ENCODE results near the gene ADGRF5. TPM values are rescaled to one million over a fixed set of nuclear protein-coding genes. Genes with fewer than 3 reads are reported as not detected.

The ADGRF5 gene
- total and polyA plus RNA-seq, 11 donors, result 24.5 to 89.6 (median 46.8) TPM

DNA sequence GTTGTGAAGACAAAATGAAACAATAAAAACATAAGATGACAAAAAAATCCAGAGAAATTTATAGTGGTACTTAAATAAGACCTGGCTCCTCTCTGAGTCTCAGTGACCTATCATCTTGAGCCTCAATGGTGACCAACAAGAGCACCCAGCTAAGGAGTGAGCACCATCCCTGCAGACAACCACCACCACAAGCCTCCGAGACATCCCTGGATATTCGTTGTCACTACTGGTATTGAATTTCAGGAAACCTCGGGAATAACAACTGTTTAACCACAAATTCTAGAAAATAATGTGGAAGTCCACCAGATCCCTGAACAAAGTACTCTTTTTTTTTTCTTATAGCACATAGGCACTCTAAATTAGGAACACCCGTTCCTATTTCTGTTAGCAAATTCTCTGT, 32.2 kb upstream of the ADGRF5 start:
- H3K4me3 ChIP-seq, result peak overlapping the region in 11 of 12 donors; percentile 0 to 54 (median 40)
- H3K27ac ChIP-seq, result peak overlapping the region in 10 of 12 donors; percentile 17 to 89 (median 56)
- DNase-seq (no peak), ATAC-seq (no peak)
- 59 to 77% (median 63%) methylated on average over 4 of the region's 4 CpGs for WGBS, 4 donors
- no peaks in the 10 kb centered on the region for H3K9me3 ChIP-seq
- no peaks in the 10 kb centered on the region for H3K27me3 ChIP-seq
- H3K4me1 ChIP-seq, result peaks cover 0 to 38% (median 19%) of the 10 kb centered on the region in 12 donors
- no peak for TF ChIP-seq POLR2A (IDR thresholded peaks at IDR 0.05)
- TF ChIP-seq, protein P1, sequence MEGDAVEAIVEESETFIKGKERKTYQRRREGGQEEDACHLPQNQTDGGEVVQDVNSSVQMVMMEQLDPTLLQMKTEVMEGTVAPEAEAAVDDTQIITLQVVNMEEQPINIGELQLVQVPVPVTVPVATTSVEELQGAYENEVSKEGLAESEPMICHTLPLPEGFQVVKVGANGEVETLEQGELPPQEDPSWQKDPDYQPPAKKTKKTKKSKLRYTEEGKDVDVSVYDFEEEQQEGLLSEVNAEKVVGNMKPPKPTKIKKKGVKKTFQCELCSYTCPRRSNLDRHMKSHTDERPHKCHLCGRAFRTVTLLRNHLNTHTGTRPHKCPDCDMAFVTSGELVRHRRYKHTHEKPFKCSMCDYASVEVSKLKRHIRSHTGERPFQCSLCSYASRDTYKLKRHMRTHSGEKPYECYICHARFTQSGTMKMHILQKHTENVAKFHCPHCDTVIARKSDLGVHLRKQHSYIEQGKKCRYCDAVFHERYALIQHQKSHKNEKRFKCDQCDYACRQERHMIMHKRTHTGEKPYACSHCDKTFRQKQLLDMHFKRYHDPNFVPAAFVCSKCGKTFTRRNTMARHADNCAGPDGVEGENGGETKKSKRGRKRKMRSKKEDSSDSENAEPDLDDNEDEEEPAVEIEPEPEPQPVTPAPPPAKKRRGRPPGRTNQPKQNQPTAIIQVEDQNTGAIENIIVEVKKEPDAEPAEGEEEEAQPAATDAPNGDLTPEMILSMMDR (IDR thresholded peaks at IDR 0.05), result no peak
- intact Hi-C loops (cut with DNase I), result loop anchor here in 4 of 10 donors (2.0 to 10.0 kb wide), 4 partner anchors 33 to 49 kb away; no protein-coding TSS in a partner anchor
- no peaks in the 10 kb centered on the region for H3K36me3 ChIP-seq

DNA sequence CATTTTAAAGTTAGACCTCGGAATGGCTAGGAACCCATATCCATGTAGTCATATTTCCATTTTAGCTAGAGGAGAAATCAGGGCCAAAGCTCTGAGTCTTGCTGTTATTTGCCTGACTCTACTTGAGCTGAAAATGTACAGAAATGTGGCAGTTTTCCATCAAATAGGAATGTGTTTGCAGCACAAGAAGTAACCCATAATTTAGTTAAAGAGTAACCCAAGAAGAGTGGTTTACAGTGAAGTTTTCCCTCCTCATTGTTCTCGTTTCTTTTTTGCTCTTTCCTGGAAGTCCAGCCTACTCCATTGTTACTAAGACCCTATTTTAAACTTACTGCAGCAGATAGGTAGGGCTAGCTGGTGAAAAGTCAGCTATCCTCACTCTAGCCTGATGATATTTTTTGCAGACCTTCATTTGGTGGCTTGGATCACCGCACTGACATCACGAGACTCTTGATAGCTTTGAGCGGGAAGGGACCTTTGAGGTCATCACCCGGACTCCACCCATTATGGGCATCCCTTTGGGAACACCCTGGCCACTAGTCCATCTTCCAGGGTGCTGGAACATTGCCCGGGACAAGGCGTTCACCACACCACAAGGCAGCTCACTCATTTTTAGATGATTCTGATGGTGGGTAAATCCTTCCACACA, 28.0 kb upstream of the ADGRF5 start:
- H3K27me3 ChIP-seq, result no peaks in the 10 kb centered on the region
- peak; percentile 74 to 90 (median 83) for DNase-seq
- peak overlapping the region; percentile 61 to 90 (median 83) for H3K27ac ChIP-seq
- ATAC-seq, result peak; percentile 79 to 86 (median 82)
- no peaks in the 10 kb centered on the region for H3K36me3 ChIP-seq
- H3K9me3 ChIP-seq, result no peaks in the 10 kb centered on the region
- H3K4me1 ChIP-seq, result peaks cover 0 to 61% (median 29%) of the 10 kb centered on the region in 12 donors
- TF ChIP-seq, protein P1 (IDR thresholded peaks at IDR 0.05), result no peak
- no peak for TF ChIP-seq POLR2A (IDR thresholded peaks at IDR 0.05)
- peak overlapping the region in 2 of 12 donors; percentile 17 to 21 for H3K4me3 ChIP-seq
- intact Hi-C loops (cut with DNase I), result loop anchor here in 4 of 10 donors (2.0 to 10.0 kb wide), 7 partner anchors 15 to 47 kb away; partner anchors contain the start of gene ADGRF5 (in 1 of the 4)
- WGBS, 4 donors, result 55 to 65% (median 61%) methylated on average over 8 of the region's 8 CpGs

DNA sequence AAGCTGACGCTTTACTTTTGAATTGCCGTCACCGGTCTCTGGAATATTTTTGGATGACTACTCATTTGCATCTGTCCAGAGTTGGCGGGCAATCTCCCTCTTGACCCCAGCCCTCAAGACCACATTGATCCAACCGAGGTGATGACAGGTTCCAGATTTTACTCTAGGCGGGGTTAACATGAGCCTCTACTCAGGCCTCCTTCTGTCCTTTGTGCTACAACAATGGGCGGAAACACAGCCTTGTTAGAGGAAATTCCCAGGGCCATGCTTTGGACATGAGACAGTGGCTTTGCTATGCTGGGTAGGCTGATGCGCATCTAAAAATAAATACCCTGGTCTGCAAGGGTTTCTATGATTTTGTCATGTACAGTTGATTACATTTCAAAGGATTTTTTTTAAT, 27.0 kb upstream of the ADGRF5 start:
- Histone ChIP-seq H3K27ac (peak overlapping the region; percentile 49 to 89 (median 82)), H3K36me3 (no peaks in the 10 kb centered on the region), H3K9me3 (no peaks in the 10 kb centered on the region), H3K4me3 (peak overlapping the region in 2 of 12 donors; percentile 1 to 11), H3K4me1 (peaks cover 0 to 61% (median 29%) of the 10 kb centered on the region in 12 donors), H3K27me3 (no peaks in the 10 kb centered on the region)
- ATAC-seq (peak; percentile 75 to 86 (median 80)), DNase-seq (peak in 4 of 5 donors; percentile 31 to 73 (median 60))
- TF ChIP-seq, protein P1 (IDR thresholded peaks at IDR 0.05), result no peak
- TF ChIP-seq POLR2A (IDR thresholded peaks at IDR 0.05), result no peak
- intact Hi-C loops (cut with DNase I), result loop anchor here in 2 of 10 donors (2.0 to 5.0 kb wide), 3 partner anchors 14 to 46 kb away; no protein-coding TSS in a partner anchor
- 44 to 50% (median 46%) methylated on average over 8 of the region's 8 CpGs for WGBS, 4 donors

DNA sequence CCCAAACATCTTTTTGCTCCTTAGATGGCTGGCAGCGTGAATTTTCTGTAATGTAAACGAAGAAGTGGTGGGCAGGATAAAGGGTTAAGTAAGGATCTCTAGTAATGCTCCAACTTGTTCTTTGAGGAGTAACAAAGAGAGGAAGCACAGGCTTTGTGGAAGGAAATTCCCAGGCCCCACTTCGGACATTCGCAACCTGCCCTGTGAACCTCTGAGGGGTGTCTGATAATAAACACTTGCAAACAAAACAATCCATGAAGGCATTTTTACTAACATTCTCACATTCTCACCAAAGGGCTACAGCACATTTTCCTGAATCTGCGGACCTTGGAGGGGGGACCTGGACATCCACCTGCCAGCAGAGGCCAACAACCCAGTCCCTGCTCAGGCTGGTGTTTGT, 25.8 kb upstream of the ADGRF5 start:
- no peak for TF ChIP-seq POLR2A (IDR thresholded peaks at IDR 0.05)
- TF ChIP-seq, protein P1 (IDR thresholded peaks at IDR 0.05), result no peak
- Histone ChIP-seq H3K27ac (peak overlapping the region; percentile 25 to 89 (median 79)), H3K27me3 (no peaks in the 10 kb centered on the region), H3K9me3 (no peaks in the 10 kb centered on the region), H3K4me1 (peaks cover 0 to 63% (median 29%) of the 10 kb centered on the region in 12 donors), H3K4me3 (no peak overlapping the region), H3K36me3 (no peaks in the 10 kb centered on the region)
- intact Hi-C loops (cut with DNase I), result loop anchor here in 1 of 10 donors (5.0 kb wide), 1 partner anchor 45 kb away; no protein-coding TSS in a partner anchor
- DNase-seq (no peak), ATAC-seq (peak in 2 of 4 donors; percentile 24 to 27)
- WGBS, 4 donors, result 53 to 72% (median 65%) methylated on average over 5 of the region's 5 CpGs

Measured in heart left ventricle (tissue), 16 donors.